Cardiac septum (tissue), 1 donor: Measurements from ENCODE around the gene CDS2. TPM values are rescaled to one million over a fixed set of nuclear protein-coding genes. Genes with fewer than 3 reads are reported as not detected.

Experiments
- DNase-seq: peaks from one replicate; pipeline ENCODE4 v3.0.0-alpha.2; 2020; ENCODE audit warnings: low spot score
- intact Hi-C: fragments of 100-400 bp; cut with DNase I; formaldehyde crosslinking; loops from one replicate; pipeline ENCODE4 v1.14.0; 2022
- total RNA-seq: library from RNA; stranded (reverse); fragmentation: NEBNext Ultra II Directional; extraction: Animal tissue kit (Norgen Biotek cat#: 25700); gene quantifications from one replicate; pipeline ENCODE4 v1.2.1, GENCODE V29; 2021
- donor health status: DM: no; HTN: no; CAD: no.

CDS2 gene
- total RNA-seq, 1 donor from 2014 or later, result 84.0 TPM

DNA sequence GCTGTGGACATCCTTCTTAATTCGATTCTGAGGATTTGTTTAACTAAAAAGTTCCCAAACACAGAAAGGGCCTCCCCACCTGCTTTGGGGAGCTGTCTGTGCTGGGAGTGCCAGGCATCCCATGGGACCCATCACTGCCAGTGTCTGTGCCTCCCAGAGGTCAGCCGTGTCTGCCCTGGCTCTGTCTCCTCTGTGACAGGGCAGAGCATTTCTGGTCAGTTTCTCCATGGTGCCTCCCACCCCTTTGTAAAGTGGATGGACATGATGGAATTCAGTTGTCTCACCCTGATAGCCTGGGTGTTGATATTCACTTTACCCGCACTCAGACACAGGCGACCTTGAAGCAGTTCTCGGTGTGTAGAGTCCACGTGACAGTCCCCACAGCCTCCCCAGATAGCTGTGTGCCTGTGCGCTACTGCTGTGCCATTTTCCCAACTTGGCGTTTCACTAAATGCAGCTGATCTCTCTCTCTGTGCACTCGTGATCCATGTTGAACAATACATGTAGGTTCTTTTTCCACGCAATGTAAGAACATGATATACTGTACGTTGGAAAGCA, 70.5 kb downstream of the CDS2 start:
- intact Hi-C loops, result no loop called here
- no peak for DNase-seq

DNA sequence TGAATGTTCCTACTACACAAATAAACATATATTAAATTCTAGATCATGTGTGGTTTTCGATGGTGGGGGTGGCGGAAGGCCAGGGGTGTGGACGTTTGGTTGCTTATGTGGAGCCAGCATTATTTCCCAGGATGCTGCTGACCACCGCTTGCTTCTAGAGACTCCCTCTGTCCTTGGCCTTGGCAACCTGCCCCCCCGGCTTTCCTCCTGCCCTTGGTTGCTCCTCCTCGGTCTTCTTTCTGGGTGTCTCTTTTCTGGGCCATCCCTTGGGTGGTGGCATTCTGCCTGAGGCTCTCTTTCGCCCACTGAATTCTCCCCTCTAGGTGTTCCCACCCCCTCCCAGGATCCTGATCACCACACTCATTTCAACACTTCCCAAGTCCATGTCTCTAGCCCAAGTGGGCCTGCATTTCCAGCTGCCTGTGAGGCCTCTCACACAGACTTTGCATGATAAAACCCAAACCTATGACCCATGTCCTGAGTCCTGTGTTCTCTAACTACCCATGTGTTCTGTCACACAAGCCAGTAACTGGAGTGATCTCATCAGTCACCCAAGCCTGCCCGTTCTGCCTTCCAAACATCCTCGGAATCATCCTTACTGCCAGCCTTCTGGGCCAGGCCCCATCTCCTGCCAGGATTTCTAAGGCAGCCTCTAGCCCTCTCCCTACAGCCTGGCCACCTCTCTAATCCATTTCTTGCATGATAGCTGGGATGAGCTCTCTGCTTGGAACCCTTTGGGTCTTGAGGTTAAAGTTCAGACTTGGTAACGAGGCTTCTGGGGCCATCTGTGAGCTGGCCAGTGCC, 71.2 kb downstream of the CDS2 start:
- DNase-seq, result no peak
- intact Hi-C loops, result no loop called here

DNA sequence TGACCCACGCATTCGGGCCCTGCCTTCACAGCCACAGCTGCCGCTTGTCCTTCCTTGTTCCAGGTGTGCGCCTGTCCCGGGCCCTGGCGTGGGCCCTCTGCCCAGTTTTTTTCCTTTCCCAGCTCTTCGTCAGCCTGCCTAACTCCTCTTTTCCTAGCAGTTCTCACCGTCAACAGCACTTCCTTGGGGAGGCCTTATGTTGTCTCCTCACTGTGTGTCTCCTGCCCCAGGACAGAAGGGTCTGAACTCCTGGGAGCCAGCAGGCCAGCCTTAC, 71.8 kb downstream of the CDS2 start:
- no peak for DNase-seq
- intact Hi-C loops, result no loop called here

DNA sequence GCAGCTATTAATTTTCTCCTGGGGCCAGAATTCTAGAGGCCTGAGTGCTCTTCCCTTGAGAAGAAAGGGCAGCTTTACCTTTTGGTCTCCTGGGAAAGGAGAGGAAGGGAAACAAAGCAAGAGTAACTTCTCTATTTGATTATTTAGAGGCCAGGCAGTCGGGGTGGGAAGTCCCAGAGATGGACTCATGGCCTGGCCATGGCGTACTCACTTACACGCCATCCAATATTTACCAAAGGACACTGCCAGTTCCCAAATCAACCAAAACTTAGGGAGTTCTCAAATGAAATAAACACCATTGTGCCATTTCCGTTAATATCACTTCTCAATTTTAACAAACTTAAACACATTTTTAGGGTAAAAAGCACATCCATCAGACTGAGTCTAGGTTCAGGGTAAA, 76.6 kb downstream of the CDS2 start:
- DNase-seq, result no peak
- intact Hi-C loops, result no loop called here

DNA sequence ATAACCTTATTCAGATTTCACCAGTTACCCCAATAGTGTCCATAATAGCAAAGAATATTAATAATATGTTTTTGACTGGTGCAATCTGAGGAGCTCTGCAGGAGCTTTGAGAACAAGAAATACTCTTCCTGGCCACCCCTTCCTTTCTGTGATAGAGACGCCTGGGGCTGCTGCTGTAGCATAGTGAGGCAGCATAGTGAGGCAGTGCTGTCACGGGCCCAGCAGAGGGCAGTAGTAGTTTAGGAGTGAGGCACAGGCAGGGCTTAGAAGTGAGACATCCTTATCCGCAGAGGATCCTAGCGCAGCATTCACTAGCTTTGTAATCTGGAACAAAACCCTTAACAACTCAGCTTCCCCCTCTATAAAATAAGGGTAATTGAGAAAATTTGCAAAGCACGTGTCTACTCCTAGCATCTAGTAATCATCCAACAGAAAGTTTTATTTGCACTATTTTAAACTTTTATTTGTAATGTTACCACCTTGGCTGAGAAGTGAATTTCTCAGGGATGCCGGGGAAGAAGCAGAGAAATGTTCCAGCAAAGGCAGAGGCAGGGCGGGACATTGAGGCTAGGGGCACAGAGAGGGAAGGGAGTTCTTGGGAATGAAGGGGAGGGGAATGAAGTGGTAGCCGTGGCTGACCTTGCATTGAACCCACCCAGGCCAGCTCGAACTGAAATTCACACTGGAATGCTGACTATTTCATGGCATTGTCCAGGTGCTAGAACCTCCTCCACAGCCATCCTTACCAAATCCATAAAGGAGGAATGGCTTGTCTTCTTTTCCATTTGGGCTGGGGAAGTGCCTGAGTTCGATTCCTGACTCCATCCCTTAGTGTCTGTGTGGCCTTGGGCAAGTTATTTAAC, 78.8 kb downstream of the CDS2 start:
- intact Hi-C loops, result loop anchor here (5.0 kb wide), 1 partner anchor 242 kb away; no protein-coding TSS in a partner anchor
- peak; percentile 87 for DNase-seq

DNA sequence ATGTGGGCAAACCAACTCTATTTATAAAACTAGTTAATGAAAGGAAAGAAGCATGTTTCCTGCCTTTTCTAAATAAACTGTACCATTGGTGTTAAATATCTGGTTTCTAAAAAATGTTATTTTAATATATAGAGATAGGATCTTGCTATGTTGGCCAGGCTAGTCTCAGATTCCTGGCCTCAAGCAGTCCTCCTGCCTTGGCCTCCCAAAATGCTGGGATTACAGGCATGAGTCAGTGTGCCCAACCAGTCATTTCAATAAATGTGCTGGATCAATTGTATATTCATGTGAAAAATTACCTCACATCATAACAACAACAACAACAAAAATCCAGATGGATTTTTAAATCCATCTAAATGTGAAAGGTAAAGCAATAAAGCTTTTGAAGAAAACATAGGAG, 80.3 kb downstream of the CDS2 start:
- intact Hi-C loops, result loop anchor here (5.0 kb wide), 1 partner anchor 240 kb away; no protein-coding TSS in a partner anchor
- DNase-seq, result no peak

DNA sequence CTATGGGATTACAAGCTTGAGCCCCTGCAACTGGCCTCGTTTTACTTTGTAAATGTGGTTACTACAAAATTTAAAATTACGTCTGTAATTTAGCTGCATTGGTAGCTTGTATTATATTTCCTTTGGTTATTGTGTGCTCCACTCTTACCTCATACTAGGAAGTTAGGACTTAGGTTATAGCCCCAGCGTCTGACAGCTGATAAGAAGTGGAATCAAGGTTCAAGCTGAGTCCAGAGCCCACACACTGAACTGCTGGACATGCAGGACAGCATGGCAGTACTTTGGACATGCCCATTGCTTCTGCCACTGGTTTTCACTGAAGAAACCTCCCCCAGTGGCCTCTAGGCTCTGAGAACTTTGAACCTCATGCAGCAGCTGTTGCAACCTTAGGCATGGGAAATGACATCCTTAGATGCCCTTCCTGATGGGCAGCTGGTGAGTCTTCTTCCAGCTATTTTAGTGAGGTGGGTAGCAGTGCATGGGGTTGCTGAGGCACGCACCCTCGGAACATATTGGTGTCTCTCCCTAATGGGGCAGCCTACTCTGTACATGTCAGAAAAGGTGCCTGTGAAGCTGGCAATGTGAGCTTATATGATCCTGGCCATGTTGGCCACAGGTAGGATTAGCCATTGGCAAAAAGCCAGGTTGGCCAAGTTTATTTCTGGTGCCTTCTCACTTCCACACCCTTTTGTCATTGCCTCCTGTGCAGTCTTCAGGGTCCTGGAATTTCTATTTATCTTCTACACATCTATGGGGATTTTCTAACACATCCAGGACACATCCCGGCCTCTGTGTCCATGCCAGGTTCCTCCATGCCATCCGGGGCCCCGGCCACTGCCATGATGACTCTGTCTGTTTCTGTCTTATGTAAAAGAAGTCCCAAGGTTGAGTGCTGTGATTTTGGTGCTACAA, 85.3 kb downstream of the CDS2 start:
- DNase-seq, result no peak
- intact Hi-C loops, result no loop called here

DNA sequence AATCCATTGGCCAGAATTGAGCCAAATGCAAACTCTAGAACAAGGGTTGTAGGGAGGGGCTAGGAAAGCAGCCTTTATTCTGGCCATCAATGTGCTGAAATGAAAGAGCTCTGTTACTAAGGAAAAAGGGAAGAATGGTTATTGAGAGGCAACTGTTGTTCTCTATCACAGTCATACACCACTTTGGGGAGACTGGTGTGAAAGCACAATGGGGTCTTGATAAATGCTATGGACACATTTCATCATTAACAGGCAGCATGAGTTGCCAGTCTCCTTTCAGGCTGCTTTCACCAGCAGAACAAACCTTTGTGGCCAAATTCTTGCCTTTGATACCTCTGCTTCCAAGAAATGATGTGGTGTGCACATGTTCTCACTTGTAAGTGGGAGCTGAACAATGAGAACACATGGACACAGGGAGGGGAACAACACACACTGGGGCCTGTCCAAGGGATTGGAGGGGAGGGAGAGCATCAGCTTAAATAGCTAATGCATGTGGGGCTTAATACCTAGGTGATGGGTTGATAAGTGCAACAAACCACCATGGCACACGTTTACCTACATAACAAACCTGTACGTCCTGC, 86.2 kb downstream of the CDS2 start:
- intact Hi-C loops, result no loop called here
- DNase-seq, result no peak

DNA sequence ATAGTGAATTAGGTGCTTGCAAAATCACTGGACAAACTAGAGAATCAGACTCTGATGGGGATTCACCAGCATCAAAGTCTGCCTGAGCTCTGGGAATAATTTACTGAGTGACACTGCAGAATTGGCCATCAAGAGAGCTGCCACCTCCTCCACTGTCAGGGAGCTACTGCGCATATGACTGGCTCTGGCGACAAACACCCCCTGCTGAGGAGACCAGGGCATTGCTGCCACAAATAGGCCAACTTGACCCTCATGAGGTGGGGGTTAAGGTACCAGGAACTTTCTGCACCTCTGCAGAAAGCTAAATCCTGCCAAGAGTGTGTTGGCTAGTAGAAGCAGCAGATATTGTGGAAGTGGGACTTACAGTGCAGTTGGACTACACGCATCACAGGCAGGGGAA, 88.0 kb downstream of the CDS2 start:
- DNase-seq, result no peak
- intact Hi-C loops, result no loop called here

DNA sequence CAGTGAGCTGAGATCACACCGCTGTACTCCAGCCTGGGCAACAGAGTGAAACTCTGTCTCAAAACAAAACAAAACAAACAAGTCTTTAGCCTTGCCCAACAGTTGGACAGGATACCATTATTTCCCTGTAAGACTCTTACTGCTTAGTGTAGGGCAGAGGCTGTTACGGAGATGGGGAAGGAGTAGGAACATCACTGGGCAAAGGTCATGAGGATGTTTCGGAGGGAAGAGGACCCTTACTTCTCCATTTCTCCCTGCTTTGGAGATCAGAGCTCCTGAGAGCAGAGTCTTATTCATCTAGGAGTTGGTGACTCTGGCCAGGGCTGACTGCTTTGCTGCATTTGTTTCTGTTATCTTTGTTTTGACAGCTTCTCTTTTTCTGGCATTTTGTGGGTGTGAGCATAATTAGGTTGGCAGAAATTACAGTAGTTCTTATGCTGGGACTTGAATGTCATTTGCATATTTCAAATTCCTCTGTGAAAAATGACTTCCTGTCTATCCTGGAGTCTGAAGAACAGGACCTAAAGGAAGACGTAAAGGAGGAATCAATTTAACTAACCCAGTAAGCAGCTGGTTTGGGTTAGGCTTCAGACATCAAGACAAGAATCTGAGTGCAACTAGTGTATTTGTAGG, 89.0 kb downstream of the CDS2 start:
- intact Hi-C loops, result no loop called here
- DNase-seq, result no peak

DNA sequence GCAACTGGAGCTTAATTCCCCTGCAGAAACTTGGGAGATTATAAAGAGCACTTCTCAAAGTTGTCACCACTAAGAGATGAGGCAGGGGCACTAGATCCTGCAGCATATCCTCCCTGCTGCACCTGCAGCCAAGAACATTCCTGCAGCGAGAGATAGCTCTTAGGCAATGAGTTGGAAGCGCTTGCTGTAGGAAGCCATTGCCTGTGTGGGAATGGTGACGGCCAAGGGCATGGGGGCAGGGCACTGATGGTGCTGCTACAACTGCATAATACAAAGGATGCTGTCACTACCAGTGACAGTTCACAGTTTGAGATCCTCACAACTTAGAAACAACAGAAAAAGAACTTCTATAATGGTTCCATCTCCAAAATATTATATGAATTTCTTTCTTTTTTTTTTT, 89.9 kb downstream of the CDS2 start:
- intact Hi-C loops, result no loop called here
- no peak for DNase-seq

DNA sequence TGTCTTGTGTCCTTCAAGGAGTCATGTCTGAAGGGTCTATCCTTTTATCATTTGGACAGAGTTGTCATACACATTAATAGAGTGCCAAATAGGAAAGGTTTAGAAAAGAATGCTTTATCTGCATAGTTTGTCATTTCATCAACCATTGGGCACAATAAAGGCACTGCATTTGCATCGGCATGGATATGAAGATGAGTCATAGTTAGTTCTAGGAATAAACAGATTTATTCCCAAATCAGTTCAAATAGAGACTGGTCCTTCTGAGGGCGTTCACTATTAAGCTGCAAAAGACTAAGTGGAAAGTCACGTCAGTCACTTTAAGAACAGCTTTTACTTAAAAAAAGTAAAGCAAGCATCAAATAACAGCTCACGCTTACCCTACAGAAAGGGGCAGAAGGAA, 90.8 kb downstream of the CDS2 start:
- intact Hi-C loops, result no loop called here
- DNase-seq, result no peak

DNA sequence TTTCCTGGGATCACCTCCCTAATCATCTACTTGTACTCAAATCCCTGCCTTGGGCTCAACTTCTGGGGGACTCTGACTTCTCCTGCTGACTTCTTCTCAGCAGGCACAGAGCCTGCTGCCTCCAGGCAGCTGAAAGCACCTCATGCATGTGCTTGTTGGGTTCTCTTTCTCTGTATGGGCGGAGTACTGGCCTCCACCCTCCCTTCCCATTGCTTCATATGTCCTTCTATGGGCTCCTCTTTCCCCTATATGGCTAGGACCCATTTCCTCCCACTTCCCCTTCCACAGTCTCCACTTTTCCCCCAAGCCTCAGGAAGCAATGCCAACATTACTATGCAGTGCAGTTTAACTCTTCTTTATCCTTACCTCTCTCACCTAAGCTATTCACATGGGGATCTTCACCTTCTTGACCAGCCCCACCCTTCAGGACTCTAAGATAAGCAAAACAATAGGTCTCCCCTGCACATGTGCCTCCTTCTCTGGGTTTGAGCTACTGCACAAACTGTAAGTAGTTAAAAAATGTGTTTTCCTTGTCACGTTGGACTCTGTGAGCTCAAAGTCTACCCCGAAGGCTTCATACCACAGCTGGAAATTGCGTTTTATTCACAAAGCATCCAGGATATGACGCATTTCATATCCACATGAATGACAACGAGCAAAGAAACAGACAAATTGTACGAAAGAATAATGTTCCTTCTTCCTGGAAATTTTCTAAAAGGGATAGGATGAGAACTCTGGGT, 93.7 kb downstream of the CDS2 start:
- intact Hi-C loops, result no loop called here
- DNase-seq, result no peak

DNA sequence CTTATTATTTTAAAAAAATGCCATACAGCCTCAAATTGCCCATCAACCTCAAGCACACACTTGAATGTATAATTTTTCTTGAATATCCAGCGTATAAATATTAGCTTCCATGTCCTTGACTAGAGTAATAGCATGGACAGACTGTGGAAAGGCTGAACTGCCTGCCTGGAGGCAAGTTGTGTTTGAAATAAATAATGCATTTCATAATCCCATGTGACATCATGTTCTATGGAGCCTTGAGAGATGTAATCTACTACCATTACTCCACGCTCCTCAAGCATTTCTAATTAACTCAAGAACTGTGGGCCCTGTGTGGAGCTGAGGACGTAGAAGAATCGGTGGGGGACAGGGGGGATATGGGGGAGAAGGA, 94.2 kb downstream of the CDS2 start:
- DNase-seq, result no peak
- intact Hi-C loops, result no loop called here

DNA sequence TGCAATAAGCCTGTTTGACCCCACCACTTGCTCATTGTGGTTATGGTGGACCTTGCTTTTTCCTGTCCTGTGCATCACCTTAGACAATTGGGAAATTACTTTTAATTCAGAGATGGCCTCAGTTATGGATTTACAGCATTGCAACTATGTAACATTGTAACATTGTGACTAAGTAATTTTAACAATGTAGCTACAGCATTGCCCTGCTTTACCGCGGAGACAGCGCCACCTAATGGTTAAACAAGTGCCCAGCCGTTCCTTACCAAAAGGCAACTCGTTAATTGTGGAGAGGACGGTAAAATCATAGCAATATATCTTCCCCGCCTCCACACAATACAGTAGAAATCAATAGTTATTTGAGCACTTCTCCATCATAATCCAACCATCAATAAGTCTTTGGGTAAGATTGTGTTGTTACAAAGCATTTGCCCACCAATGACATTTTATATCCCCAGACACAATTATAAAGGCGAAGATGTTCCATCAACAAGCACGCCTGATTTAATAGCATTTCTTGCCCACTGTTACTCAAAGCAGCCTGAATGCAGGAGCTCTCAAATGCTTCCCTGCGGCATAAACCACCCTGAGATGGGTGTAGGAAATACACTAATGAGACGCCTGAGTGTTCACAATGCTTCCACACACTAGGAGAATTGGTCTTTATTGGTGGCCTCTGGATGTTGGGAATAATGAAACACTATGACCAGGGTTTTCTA, 96.3 kb downstream of the CDS2 start:
- intact Hi-C loops, result no loop called here
- no peak for DNase-seq

DNA sequence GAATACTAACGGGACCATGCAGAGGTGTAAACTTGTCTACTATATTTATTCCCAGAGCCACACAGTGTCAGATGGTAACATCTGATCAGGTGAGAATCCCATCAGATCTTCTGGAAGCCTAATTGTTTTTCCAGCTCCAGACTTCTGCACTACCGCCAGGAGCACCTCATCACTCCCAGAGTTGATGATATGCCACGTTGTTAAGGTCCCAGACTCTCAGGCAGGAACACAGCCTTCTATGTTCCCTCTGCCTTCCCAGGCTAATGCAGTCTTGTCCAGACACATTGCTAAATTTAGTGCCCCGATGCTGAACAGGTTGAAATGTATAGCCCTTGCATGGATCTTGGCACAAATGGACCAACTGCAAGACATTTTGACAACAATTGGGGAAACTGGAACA, 103.7 kb downstream of the CDS2 start:
- intact Hi-C loops, result no loop called here
- no peak for DNase-seq

DNA sequence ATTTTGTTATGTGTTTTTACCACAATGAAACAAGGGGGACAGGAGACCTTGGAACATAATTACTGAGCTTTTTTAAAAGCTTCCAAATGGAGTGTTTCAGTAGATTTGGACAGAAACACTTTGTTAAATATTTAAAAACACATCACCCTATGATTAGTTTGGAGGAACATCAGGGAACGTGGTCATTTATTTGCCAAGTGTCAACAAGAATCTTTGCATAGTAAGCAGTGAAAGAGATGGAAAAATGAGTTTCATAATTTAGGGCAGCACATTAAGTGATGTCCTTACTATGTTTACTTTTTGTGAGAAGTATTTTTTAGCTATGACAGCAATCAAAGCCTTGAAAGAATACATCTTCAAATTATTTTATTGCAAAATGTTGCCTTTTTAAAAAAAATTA, 107.3 kb downstream of the CDS2 start:
- intact Hi-C loops, result no loop called here
- no peak for DNase-seq

DNA sequence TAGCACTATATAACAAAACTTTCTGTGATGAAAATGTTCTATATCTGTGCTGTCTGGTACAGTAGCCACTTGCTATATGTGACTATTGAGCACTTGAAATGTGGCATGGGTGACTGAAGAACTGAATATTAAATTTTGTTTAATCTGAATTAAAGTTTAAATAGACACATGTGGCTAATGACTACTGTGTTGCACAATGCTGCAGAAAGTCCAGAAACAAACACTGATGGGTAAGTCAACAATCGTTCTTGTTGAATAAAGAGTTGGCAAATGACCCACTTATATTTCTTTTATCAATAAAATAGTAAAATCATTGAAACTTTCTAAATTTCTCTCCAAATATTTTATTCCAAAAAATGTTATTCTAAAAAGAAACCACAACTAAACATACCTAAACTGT, 108.2 kb downstream of the CDS2 start:
- intact Hi-C loops, result no loop called here
- DNase-seq, result no peak
